T-helper 1 cell (primary cell): ENCODE measurements around the gene PSMB2.

Source experiments
- DNase-seq, 5 donors: peaks; one replicate each; pipeline ENCODE4 v3.0.0-alpha.2; 2012 to 2020

Gene PSMB2

DNA sequence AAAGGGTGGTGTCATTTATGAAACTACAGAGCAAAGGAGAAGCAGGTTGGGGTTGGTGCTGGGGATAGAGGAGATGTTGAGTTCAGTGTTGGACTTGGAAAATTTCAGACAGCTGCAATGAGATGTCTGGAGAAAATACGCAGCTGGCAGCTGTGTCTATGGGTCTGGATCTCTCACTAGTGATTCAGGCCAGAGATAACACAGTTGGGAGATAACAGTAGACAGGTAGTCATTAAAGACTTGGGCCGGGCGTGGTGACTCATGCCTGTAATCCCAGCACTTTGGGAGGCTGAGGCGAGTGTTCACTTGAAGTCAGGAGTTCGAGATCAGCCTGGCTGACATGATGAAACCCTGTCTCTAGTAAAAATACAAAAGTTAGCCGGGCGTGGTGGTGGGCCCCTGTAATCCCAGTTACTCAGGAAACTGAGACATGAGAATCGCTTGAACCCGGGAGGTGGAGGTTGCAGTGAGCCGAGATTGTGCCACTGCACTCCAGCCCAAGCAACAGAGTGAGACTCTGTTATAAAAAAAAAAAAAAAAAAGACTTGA is 70.7 kb downstream of the PSMB2 start:
- no peak for DNase-seq

- no peak for DNase-seq
Measured at GRCh38 chr1:35569936-35570335, 71.4 kb downstream of the PSMB2 start.

GRCh38 chr1:35568975-35569395 is 72.3 kb downstream of the PSMB2 start:
- peak in 3 of 5 donors; percentile 39 to 62 (median 61) for DNase-seq

GRCh38 chr1:35567947-35568558 is 73.3 kb downstream of the PSMB2 start:
- no peak for DNase-seq

- DNase-seq, result no peak
Measured at GRCh38 chr1:35565742-35566133, 75.6 kb downstream of the PSMB2 start.

DNA sequence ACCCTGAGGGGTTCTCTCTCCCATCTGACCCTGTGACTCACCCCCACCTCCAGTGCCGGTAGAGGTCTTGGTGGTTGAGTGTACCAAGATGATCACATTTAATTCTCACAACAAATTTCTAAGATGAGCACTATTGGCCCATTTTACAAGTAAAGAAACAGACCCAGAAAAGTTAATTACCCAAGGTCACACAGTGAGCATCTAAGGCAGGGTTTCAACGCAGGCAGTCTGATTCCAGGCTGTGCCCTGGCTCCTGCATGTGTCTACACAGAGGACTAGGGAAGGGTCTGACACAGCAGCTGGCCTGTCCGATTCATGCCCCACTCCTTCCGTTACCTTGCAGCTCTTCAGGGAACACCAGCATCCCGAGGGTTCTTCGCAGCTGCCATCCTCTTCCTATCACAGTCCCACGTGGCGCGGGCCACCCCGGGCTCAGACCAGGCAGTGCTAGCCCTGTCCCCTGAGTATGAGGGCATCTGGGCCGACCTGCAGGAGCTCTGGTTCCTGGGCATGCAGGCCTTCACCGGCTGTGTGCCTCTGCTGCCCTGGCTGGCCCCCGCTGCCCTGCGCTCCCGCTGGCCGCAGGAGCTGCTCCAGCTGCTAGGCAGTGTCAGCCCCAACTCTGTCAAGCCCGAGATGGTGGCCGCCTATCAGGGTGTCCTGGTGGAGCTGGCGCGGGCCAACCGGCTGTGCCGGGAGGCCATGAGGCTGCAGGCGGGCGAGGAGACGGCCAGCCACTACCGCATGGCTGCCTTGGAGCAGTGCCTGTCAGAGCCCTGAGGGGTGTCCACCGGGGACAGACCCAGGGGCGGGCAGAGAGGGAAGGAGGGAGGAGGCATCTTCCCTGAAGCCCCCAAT is 76.2 kb downstream of the PSMB2 start:
- no peak for DNase-seq

DNA sequence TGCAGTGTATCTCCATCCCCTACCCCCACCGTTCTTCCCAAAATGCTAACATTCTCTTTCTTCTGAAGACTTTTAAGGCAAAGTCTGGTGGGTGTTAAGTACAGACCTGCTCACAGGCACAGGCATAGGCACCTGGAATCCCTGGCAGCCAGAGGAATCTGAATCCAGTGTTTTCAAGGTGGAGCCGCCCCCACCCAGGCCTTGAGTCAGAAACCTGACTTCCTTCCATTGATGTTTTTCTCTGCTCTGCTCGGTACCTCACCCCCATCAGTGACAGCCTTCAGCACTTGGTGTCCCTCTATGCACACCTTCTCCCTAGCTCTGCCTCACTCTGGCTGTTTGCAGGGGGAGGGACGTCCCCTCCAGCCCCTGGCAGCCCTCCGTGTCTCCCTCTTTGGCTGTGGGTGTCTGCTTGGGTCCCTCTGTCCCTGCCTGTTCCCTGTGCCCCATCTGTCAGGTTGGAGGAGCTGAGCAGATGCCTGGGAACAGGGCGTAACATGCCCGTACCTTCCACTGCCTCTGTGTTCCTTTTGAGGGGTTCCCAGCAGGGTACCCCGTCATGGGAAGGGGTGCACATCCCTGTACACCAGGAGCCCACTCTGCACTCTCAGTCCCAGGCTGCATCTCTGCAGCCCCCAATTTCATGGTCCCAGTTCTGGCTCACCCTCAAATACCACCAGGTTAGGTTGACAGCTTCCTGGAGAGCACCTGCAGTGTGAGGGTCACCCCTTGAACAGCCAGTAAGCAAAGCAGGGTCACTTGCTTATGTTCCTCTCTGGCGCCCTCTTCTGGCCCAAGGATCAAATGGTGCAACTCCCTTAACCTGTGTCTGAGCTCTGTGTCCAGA is 77.1 kb downstream of the PSMB2 start:
- peak; percentile 57 to 79 (median 68) for DNase-seq

DNA sequence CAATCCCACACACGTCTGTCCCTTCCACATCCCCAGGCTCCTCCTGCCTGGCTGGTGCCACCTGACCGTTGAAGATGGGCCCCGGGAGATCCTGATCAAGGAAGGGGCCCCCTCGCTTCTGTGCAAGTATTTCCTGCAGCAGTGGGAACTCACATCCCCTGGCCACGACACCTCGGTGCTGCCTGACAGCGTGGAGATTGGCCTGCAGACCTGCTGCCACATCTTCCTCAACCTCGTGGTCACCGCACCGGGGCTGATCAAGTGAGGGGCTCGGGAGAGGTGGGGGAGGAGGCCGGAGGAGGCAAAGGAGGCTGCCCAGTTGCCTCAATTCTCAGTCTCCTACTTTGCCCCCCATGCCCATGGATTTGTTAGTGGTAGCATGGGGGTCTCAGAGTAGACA is 78.2 kb downstream of the PSMB2 start:
- DNase-seq, result no peak

DNA sequence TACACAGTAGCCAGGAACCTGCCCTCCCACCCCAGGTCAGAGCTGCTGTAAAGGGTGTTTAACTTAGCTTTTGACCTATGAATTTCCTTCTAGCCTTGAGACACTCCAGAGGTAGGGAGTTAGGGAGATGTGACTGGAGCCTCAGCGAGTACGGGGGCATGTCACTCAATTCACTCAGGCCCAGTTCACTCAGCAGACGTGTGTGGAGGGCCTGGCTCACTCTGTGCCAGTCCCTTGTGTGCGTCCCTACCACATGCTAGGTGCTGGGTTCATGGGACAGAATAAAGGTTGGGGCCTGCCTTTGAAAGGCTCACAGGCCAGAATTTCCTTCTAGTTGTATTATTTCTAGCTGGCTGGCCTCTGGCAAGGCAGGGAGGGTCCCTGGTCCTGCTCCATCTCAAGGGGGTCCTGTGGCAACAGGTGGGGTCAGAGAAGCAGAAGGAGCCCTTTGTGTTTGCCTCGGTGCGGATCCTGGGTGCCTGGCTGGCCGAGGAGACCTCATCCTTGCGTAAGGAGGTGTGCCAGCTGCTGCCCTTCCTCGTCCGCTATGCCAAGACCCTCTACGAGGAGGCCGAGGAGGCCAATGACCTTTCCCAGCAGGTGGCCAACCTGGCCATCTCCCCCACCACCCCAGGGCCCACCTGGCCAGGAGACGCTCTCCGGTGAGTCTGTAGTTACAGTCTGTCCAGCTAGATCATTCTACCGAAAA is 79.2 kb downstream of the PSMB2 start:
- DNase-seq, result no peak

DNA sequence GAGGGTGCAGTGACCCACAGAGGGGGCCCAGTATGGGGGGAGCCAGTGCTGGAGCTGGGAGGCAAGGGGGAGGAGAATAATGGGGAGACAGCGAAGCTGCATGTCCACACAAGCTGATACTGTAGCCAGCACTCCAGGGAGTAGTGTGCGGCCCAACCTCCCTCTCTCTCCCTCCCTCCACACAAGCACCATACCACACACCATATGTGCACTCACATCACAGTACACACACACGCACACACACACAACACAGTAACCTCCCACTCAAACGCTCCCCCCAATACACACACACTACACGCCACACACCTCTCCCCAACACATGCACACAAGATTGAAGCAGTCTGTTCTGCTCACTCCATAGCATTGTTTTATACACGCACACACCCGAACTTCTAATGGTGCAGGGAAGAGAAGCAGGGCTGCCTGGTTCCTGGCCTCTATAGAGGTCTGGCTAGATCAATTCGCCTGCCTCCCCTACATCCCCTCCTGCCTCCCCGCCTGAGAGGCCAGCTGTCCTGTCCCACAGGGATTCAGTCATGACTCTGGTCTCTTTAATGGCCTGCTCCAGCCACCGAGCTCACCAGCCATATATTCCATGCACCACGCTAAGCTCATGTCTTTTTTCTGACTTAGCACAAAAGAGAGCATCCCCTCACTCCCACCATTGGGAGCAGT is 79.9 kb downstream of the PSMB2 start:
- no peak for DNase-seq

GRCh38 chr1:35560256-35561225 is 80.8 kb downstream of the PSMB2 start:
- DNase-seq, result no peak

GRCh38 chr1:35559317-35559944 is 81.9 kb downstream of the PSMB2 start:
- peak in 1 of 5 donors; percentile 32 for DNase-seq

GRCh38 chr1:35558374-35559316 is 82.7 kb downstream of the PSMB2 start:
- DNase-seq, result peak in 2 of 5 donors; percentile 15 to 27

DNA sequence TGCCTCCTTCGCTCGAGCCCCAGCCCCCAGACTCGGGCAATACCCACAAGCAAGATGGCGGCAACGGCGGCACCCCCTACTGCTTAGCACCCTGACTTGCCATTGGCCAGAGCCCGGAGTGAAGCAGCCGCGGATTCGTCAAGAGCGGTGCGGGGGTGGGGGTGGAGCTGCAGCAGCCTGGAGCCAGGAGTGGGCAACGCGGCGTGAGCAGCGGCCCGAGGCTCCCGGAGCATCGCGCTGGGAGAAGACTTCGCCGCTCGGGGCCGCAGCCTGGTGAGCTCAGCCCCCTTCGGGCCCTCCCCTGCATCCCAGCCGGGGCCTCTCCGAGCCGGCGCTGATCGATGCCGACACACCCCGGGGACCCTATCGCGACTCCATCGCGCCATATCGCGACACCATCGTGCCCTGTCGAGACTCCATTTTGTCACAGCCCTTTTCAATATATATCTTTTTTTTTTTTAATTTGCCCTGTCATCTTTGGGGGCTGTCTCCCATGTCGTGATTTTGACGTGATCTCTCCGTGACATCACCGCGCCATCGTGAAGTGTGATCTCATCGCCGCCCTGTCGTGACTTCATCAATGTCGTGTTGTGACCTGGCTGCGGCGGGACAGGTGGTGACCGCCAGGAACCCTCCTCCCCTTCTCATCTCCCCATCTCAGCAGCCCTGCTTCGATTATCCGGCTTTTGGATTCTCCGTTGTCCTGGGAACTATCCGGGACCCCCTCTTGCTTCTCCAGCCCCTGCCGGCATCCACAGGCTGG is 83.5 kb downstream of the PSMB2 start, which contains the start of gene NCDN:
NCDN (plus strand) TSS at position 189 of the 763 bp plus-strand sequence; CDS start at position 581, 392 bp downstream.
- peak; percentile 90 to 97 (median 94) for DNase-seq

DNA sequence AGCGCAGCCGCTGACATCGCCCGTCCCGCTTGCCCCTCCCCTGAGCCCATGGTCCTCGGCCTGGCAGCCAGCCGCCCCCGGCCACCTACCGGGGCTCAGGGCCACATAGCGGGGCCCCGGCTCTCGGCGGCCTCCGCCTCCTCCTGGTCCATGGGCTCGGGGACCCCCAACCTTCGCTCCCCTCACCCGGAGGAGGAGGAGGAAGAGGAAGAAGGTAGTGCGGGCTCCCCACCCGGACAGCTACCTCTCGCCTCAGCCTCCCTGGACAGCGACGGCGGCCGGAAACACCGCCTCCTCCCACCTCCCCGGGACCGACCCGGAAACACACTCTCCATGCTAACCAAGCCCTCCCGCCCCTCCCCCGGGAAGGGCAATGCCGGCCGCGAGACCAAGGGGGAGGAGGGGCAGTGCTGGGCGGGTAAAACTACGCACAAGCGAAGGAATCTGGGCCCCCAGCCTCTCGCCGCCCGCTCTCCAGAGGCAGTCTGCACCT is 84.2 kb downstream of the PSMB2 start, which contains the start of gene KIAA0319L:
KIAA0319L (minus strand) TSS at position 286 of the 493 bp plus-strand sequence. CDS start 2,912 bp downstream, outside the sequence.
- no peak for DNase-seq

- no peak for DNase-seq
Measured at GRCh38 chr1:35556484-35557117, 84.7 kb downstream of the PSMB2 start.
